AG04450 (cell line): ENCODE results near the gene COQ9. TPM values are rescaled to one million over a fixed set of nuclear protein-coding genes. Genes with fewer than 3 reads are reported as not detected.

Experiments used
- CTCF ChIA-PET: fragments of 300-600, 350-600 bp; formaldehyde crosslinking; extraction: SDS; loops from one replicate; lab custom pipeline; 2022; ENCODE audit warnings: antibody characterized with exemption, inconsistent platforms; lab: Charles Lee
- POLR2A ChIA-PET: fragments of 350-600 bp; formaldehyde crosslinking; extraction: SDS; loops from one replicate; lab custom pipeline; 2021; ENCODE audit warnings: antibody characterized with exemption, inconsistent platforms; lab: Yijun Ruan, JAX
- DNase-seq: peaks from one replicate; pipeline ENCODE4 v3.0.0-alpha.2; 2011; ENCODE audit warnings: low read depth, low spot score
- H3K27ac ChIP-seq: one replicate; pipeline ENCODE4 v1.5.1; 2012; ENCODE audit warnings: low read depth, low read length, control low read depth
- H3K27me3 ChIP-seq: one replicate; pipeline ENCODE4 v1.6.0; 2012; ENCODE audit warnings: low read length; ENCODE audit not compliant: control insufficient read depth, insufficient read depth
- H3K4me3 ChIP-seq: 2 replicates; pipeline ENCODE4 v1.5.1; 2011; ENCODE audit warnings: mild to moderate bottlenecking, low read depth, low read length, control low read depth
- H3K9me3 ChIP-seq: 2 replicates; pipeline ENCODE4 v1.5.1; 2012; ENCODE audit warnings: low read length; ENCODE audit not compliant: control insufficient read depth, insufficient read depth
- polyA plus RNA-seq: library from polyadenylated mRNA; depleted of rRNA; stranded (reverse); fragments of >200 nt; gene quantifications from 2 replicates; pipeline ENCODE4 v1.2.3, GENCODE V29; 2011
- TF ChIP-seq, protein P1 (sequence below): IDR thresholded peaks from 2 replicates; pipeline ENCODE4 v1.5.1; 2011; ENCODE audit warnings: low read depth, low read length, control low read depth, inconsistent platforms

The COQ9 gene
- polyA plus RNA-seq, 1 experiment: 59.0 TPM

GRCh38 chr16:57473906-57474305 is 26.6 kb downstream of the COQ9 start:
- no peak overlapping the region for H3K27ac ChIP-seq
- DNase-seq: no peak
- ChIA-PET CTCF (interaction anchor here (1.1 to 3.8 kb wide), 2 partner anchors 12 kb away, joined by 6 to 13 read pairs; partner anchors contain the start of gene POLR2C), POLR2A (no interaction called here)
- H3K4me3 ChIP-seq: no peak overlapping the region
- TF ChIP-seq, protein P1, sequence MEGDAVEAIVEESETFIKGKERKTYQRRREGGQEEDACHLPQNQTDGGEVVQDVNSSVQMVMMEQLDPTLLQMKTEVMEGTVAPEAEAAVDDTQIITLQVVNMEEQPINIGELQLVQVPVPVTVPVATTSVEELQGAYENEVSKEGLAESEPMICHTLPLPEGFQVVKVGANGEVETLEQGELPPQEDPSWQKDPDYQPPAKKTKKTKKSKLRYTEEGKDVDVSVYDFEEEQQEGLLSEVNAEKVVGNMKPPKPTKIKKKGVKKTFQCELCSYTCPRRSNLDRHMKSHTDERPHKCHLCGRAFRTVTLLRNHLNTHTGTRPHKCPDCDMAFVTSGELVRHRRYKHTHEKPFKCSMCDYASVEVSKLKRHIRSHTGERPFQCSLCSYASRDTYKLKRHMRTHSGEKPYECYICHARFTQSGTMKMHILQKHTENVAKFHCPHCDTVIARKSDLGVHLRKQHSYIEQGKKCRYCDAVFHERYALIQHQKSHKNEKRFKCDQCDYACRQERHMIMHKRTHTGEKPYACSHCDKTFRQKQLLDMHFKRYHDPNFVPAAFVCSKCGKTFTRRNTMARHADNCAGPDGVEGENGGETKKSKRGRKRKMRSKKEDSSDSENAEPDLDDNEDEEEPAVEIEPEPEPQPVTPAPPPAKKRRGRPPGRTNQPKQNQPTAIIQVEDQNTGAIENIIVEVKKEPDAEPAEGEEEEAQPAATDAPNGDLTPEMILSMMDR: no peak
- no peaks in the 10 kb centered on the region; the same call in 1 of the 2 replicates for H3K9me3 ChIP-seq
- H3K27me3 ChIP-seq: no peaks in the 10 kb centered on the region

DNA sequence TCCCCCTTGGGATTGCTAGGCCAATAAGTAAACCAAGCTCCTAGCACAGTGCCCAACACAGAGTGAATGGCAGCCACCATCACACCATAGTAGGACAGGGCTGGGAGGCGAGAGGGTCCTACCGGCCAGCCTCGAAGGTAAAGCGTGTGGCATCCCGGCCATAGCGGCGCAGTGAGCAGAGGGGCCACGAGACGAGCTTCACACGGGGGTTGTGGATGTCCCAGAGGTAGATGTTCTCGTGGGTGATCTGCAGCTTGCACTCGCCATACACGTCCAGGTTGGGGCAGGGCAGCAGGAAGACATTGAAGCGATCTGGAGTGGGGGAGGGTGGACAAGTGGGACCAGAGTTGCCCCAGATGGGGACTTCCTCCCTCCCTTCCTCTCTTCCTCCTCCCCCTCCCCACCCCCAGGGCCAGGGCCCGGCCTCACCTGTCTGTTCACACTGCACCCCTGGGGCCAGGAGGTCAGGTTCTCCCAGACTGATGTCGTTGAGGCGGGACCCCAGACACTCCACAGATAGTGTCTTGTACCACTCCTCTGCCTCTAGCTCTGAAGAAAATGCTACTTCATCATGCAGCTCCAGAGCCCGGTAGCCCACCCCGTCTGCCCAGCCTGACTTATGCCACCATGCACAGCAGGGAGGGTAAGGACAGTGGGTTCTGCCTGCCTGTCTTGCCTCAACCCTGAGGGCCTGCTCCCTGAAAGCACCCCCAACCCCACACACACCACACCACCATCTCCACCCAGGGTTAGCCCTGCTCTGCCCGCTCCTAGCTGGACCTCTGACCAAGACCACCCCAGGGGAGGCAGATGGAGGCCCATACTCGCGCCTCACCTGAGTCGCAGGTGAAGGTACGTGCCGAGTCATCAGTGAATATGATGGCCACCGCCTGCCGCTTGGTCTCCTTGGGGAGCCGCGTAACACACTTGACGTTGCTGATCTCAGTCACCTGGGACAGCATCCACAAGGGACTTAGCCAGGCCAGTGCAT is 27.7 kb downstream of the COQ9 start:
- ChIA-PET POLR2A (no interaction called here), CTCF (interaction anchor here (0.6 to 1.1 kb wide), 2 partner anchors 13 to 222 kb away, joined by 6 read pairs; partner anchors contain the start of gene POLR2C)
- H3K27me3 ChIP-seq: no peaks in the 10 kb centered on the region
- DNase-seq: no peak
- H3K4me3 ChIP-seq: no peak overlapping the region
- TF ChIP-seq, protein P1: no peak
- no peak overlapping the region for H3K27ac ChIP-seq
- H3K9me3 ChIP-seq: no peaks in the 10 kb centered on the region; the same call in 1 of the 2 replicates

DNA sequence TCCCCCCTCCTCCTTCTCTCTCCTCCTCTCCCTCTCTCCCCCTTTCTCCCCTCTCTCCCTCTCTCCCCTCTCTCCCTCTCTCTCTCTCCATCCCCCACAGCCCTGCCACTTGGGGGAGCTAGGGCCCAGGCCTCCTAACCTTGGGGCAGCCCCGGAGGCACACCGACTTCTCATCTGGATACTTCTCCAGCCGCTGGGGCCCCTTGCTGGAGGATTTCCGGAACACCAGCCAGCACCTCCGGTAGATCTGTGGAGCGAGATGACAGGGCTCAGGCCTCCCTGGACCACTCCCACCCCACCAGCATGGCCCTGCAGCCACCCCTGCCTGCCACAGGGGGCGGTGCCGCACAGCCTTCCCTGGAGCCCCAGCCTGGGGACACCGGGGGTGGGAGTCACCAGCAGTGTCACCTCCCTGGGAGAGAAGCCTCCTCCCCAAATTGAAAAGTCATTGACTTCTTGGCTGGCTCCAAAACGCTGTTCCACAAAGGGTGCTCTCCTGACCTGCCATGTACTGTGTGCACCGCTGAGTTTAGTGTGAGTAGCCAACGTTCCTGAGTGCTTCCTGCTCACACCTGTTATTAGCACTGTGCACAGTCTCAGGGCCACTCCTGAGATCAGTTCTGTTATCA is 28.5 kb downstream of the COQ9 start:
- TF ChIP-seq, protein P1: peak; percentile 59
- ChIA-PET CTCF (interaction anchor here (0.6 to 1.1 kb wide), 3 partner anchors 19 to 223 kb away, joined by 3 to 6 read pairs (median 3); no protein-coding TSS in a partner anchor), POLR2A (no interaction called here)
- DNase-seq: no peak
- Histone ChIP-seq H3K4me3 (no peak overlapping the region), H3K27me3 (no peaks in the 10 kb centered on the region), H3K9me3 (no peaks in the 10 kb centered on the region; the same call in 1 of the 2 replicates), H3K27ac (no peak overlapping the region)

DNA sequence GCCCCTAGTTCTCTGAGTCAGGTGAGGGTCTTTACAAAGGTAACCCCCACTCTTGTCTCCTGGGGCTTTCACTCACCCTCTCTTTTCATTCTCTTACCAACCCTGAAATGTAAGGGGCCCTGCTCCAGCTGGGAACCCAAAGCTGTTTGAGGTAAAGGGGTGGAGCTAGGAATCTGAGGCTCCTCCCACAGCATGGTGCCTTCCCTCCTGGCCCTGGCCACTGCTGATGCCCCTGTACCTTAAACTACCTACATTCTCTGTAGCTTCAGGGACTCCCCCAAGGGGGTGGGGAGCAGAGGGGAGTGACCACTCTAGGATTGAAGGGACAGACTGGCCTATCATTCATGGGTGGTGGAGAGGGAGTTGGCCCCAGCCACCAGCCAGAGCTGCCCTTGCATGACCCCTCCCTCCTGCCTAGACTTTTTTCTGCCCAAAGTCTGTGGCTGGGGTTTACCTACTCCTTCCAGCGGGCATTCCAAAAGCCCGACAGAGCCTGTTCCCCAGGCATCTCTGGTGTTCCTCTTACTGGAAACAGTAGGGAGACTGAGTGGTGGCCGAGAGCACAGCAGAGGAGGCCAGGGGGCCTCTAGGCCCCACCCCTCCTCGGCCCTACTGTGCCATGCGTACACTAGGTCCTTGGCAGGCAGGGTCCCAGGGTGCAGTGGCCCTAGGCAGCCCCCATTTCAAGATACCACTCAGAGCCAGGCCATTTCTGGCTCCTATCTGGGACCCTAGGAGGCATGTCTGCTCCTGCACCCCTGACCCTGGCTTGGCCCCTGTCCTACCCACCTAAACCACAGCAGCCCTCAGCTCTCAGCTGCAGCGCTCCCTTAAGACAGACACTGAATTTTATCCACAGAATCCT is 29.5 kb downstream of the COQ9 start:
- TF ChIP-seq, protein P1: no peak
- H3K27me3 ChIP-seq: no peaks in the 10 kb centered on the region
- no peak overlapping the region for H3K27ac ChIP-seq
- ChIA-PET POLR2A (no interaction called here), CTCF (interaction anchor here (1.1 kb wide), 1 partner anchor 44 kb away, joined by 3 read pairs; no protein-coding TSS in a partner anchor)
- no peak overlapping the region for H3K4me3 ChIP-seq
- no peaks in the 10 kb centered on the region; the same call in 1 of the 2 replicates for H3K9me3 ChIP-seq
- no peak for DNase-seq
